K562 (cell line): ENCODE data around the gene VAT1L. TPM values are rescaled to one million over a fixed set of nuclear protein-coding genes. Genes with fewer than 3 reads are reported as not detected.

ENCODE experiments used
- ATAC-seq: fragments of 200-7000 bp; cut with Tn5 transposase; 3 replicates; pipeline ENCODE4 v1.9.1; 2020; ENCODE audit warnings: moderate library complexity
- BruUV-seq: library from RNA; stranded (reverse); fragments of 400-500 nt; replicated peaks from 2 replicates; lab custom pipeline; 2021; lab: Mats Ljungman, UMichigan
- CTCF ChIA-PET: fragments of 300-600 bp; formaldehyde crosslinking; extraction: SDS; loops from one replicate; lab custom pipeline; 2021; ENCODE audit warnings: low intra/inter-chr PET ratio; lab: Yijun Ruan, JAX
- POLR2A ChIA-PET: fragments of 300-600, 350-650 bp; sonication (Branson Sonifier 250); formaldehyde crosslinking; extraction: SDS; loops from one replicate; lab custom pipeline; 2021; ENCODE audit warnings: antibody characterized with exemption, inconsistent platforms; lab: Yijun Ruan, JAX
- DNase-seq, 4 experiments: peaks; one replicate each; pipeline versions ENCODE4 v3.0.0 to v3.0.0-alpha.2; 2011 to 2018; ENCODE audit warnings: low spot score in 3 of 4, mixed read lengths in 3 of 4; ENCODE audit errors: extremely low read depth in 1 of 4
- FAIRE-seq: peaks from 2 replicates; lab custom pipeline; 2011; peaks lifted over from hg19 to GRCh38; lab: Jason Lieb, UNC
- H2AFZ ChIP-seq: 2 replicates; pipeline ENCODE4 v1.6.0; 2011; ENCODE audit warnings: low read depth, low read length, control low read depth, inconsistent platforms
- H3K27ac ChIP-seq: fragments of 200-600 bp; 3 replicates; pipeline ENCODE4 v1.8.0; 2011; ENCODE audit warnings: low read depth, mild to moderate bottlenecking, control low read depth, inconsistent platforms, low read length, moderate library complexity, mixed read lengths; ENCODE audit errors: extremely low read depth
- H3K27me3 ChIP-seq, 2 experiments: fragments of 300-600 bp in 1 of 2; 2 replicates in 1 of 2; 3 replicates in 1 of 2; pipeline versions ENCODE4 v1.6.0 to v1.8.0; 2011; ENCODE audit warnings: inconsistent platforms in 2 of 2, low read length in 2 of 2, mild to moderate bottlenecking in 1 of 2, mixed read lengths in 1 of 2, moderate library complexity in 1 of 2; ENCODE audit not compliant: control insufficient read depth in 2 of 2, insufficient read depth in 2 of 2
- H3K36me3 ChIP-seq: fragments of 300-600 bp; 3 replicates; pipeline ENCODE4 v1.8.0; 2011; ENCODE audit warnings: mild to moderate bottlenecking, low read length, inconsistent platforms; ENCODE audit not compliant: control insufficient read depth, insufficient read depth
- H3K4me1 ChIP-seq, 2 experiments: fragments of 200-600 bp in 1 of 2; replicated peaks in 1 of 2; 2 replicates in 1 of 2; 3 replicates in 1 of 2; pipeline versions ENCODE4 v1.5.1 to v1.8.0; 2011; ENCODE audit warnings: inconsistent platforms in 2 of 2, low read length in 2 of 2, mild to moderate bottlenecking in 1 of 2, mixed read lengths in 1 of 2, moderate library complexity in 1 of 2; ENCODE audit not compliant: control insufficient read depth in 2 of 2, insufficient read depth in 2 of 2
- H3K4me2 ChIP-seq: 2 replicates; pipeline ENCODE4 v1.6.1; 2011; ENCODE audit warnings: low read length, control low read depth, inconsistent platforms, mixed read lengths; ENCODE audit not compliant: insufficient read depth
- H3K4me3 ChIP-seq: fragments of 200-600 bp; sonication (generic), shearing (Covaris generic); 2 replicates; pipeline ENCODE4 v1.5.1; 2016; ENCODE audit warnings: control low read depth, inconsistent platforms
- H3K79me2 ChIP-seq: fragments of 200-600 bp; 3 replicates; pipeline ENCODE4 v1.8.0; 2011; ENCODE audit warnings: low read length, inconsistent platforms; ENCODE audit not compliant: control insufficient read depth, insufficient read depth
- H3K9ac ChIP-seq, 2 experiments: 2 replicates each; pipeline versions ENCODE4 v1.6.0 to v1.6.1; 2011; ENCODE audit warnings: low read depth in 2 of 2, low read length in 2 of 2, control low read depth in 1 of 2, inconsistent platforms in 1 of 2, mild to moderate bottlenecking in 1 of 2, mixed read lengths in 1 of 2; ENCODE audit not compliant: insufficient read depth in 1 of 2
- H3K9me1 ChIP-seq: one replicate; pipeline ENCODE4 v1.6.0; 2011; ENCODE audit warnings: inconsistent platforms, mild to moderate bottlenecking, low read length, moderate library complexity; ENCODE audit not compliant: control insufficient read depth, insufficient read depth
- H3K9me3 ChIP-seq: replicated peaks from 2 replicates; pipeline ENCODE4 v1.5.1; 2011; ENCODE audit warnings: low read depth, low read length, inconsistent platforms; ENCODE audit not compliant: control insufficient read depth, insufficient read depth
- H4K20me1 ChIP-seq: replicated peaks from 2 replicates; pipeline ENCODE4 v1.6.1; 2011; ENCODE audit warnings: low read length, inconsistent platforms, mixed read lengths; ENCODE audit not compliant: control insufficient read depth, insufficient read depth
- GABPA ChIP-seq: fragments of 200-800 bp; sonication (Bioruptor generic); conservative IDR thresholded peaks from 2 replicates; pipeline ENCODE4 v1.6.1; 2016; ENCODE audit warnings: low read depth, missing genetic modification characterization, missing compliant biosample characterization
- NFATC3 ChIP-seq: fragments of 450-650 bp; IDR thresholded peaks from 2 replicates; pipeline ENCODE4 v1.6.1; 2017; ENCODE audit warnings: mild to moderate bottlenecking
- RBM39 ChIP-seq: fragments of 200-400 bp; formaldehyde crosslinking; optimal IDR thresholded peaks from 2 replicates; pipeline ENCODE3; 2018; ENCODE audit warnings: low read depth, low read length
- ZHX1 ChIP-seq: fragments of 150-350 bp; conservative IDR thresholded peaks from 2 replicates; pipeline ENCODE4 v1.6.1; 2014; ENCODE audit warnings: low read length
- WGBS: fragments of 100-300 bp; shearing (Covaris generic); methylation state at CpG from one replicate; pipeline ENCODE4 v1.1.6; 2016; ENCODE audit warnings: low coverage, mixed read lengths; ENCODE audit not compliant: insufficient coverage; ENCODE audit errors: missing lambda C conversion rate; 5-methylcytosine and 5-hydroxymethylcytosine counted together
- in situ Hi-C: fragments of 300-500 bp; cut with MboI; formaldehyde crosslinking; loops from 4 replicates; pipeline ENCODE4 v1.15.0; 2018; ENCODE audit warnings: inconsistent platforms, mixed read lengths
- intact Hi-C: fragments of 100-400 bp; cut with micrococcal nuclease; formaldehyde crosslinking; loops from 2 replicates; pipeline ENCODE4 v1.14.2; 2022
- polyA plus RNA-seq, 8 experiments: library from polyadenylated mRNA; depleted of rRNA in 4 of 8; stranded (reverse) in 5 of 8; unstranded in 3 of 8; fragments of >200 nt; fragmentation: Nextera tagmentation in 2 of 8; fragmentation: Illumina TruSeq in 1 of 8; extraction: Ambion mirVana in 2 of 8; extraction: Trizol in 1 of 8; gene quantifications; 2 replicates each; pipeline versions ENCODE4 v1.2.1 to v1.2.3, GENCODE V29; 2011 to 2014; ENCODE audit warnings: inconsistent platforms in 1 of 8, missing spikeins in 1 of 8
- total RNA-seq, 7 experiments: library from RNA; depleted of rRNA in 6 of 7; stranded (reverse); fragments of >200 nt in 6 of 7; fragmentation: Illumina TruSeq in 2 of 7; extraction: Trizol in 2 of 7; gene quantifications; 2 replicates each; pipeline versions ENCODE4 v1.2.1 to v1.2.3, GENCODE V29; 2011 to 2021; ENCODE audit warnings: low replicate concordance in 1 of 7
- TF ChIP-seq, protein P1 (sequence below): fragments of 250-450 bp; sonication (Bioruptor Pico); IDR thresholded peaks from 2 replicates; pipeline ENCODE4 v1.4.0; 2020; ENCODE audit warnings: mild to moderate bottlenecking

VAT1L gene
- total and polyA plus RNA-seq, 9 of the 15 experiments (the other 6 are each of a cell fraction or from before 2014, with no cell fraction given) = 0.01 TPM; not detected in 8

DNA sequence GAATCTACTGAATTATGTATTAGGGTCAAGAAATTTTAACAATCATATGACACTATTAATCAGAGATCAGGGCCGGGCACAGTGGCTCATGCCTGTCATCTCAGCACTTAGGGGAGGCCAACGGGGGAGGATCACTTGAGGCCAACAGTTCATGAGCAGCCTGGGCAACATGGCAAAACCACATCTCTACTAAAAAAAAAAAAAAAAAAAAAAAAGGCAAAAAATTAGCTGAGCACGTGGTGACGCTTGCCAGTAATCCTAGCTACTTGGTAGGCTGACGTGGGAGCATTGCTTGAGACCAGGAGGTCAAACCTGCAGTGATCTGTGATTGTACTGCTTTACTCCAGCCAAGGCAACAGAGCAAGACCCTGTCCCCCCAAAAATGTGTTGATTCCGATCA lies 181.5 kb downstream of the VAT1L start:
- ATAC-seq = no peak
- H2AFZ ChIP-seq = no peak overlapping the region
- no peak overlapping the region for H3K4me3 ChIP-seq
- peaks cover 0 to 2% of the 10 kb centered on the region in 2 experiments; a peak in 2 of 5 replicates for H3K27me3 ChIP-seq
- WGBS = 2% methylated on average over 5 of the region's 6 CpGs
- H4K20me1 ChIP-seq = 0 out of 2 replicates have a peak, but pooled peaks cover 5% of the 10 kb centered on the region
- FAIRE-seq = no peak
- CTCF ChIA-PET = interaction anchor here (2.5 kb wide), 1 partner anchor 734 kb away, joined by 11 read pairs; no protein-coding TSS in a partner anchor
- H3K9me3 ChIP-seq = no peaks in the 10 kb centered on the region
- BruUV-seq = no TSS peak
- TF ChIP-seq RBM39 (no peak), GABPA (tag) (no peak), NFATC3 (no peak), ZHX1 (no peak)
- TF ChIP-seq, protein P1, sequence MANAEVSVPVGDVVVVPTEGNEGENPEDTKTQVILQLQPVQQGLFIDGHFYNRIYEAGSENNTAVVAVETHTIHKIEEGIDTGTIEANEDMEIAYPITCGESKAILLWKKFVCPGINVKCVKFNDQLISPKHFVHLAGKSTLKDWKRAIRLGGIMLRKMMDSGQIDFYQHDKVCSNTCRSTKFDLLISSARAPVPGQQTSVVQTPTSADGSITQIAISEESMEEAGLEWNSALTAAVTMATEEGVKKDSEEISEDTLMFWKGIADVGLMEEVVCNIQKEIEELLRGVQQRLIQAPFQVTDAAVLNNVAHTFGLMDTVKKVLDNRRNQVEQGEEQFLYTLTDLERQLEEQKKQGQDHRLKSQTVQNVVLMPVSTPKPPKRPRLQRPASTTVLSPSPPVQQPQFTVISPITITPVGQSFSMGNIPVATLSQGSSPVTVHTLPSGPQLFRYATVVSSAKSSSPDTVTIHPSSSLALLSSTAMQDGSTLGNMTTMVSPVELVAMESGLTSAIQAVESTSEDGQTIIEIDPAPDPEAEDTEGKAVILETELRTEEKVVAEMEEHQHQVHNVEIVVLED = no peak
- POLR2A ChIA-PET = no interaction called here
- intact Hi-C loops (loop anchor here (5.0 to 10.0 kb wide), 2 partner anchors 385 to 733 kb away; no protein-coding TSS in a partner anchor), in situ Hi-C loops (loop anchor here (5.0 to 25.0 kb wide), 2 partner anchors 293 to 733 kb away; no protein-coding TSS in a partner anchor)
- H3K36me3 ChIP-seq = no peaks in the 10 kb centered on the region
- H3K4me2 ChIP-seq = no peak overlapping the region
- no peaks in the 10 kb centered on the region for H3K9me1 ChIP-seq
- H3K27ac ChIP-seq = no peak overlapping the region
- H3K9ac ChIP-seq = no peak overlapping the region
- no peaks in the 10 kb centered on the region for H3K79me2 ChIP-seq
- DNase-seq = no peak
- no peaks in the 10 kb centered on the region for H3K4me1 ChIP-seq
